ENCODE results near the gene CDH6. TPM values are rescaled to one million over a fixed set of nuclear protein-coding genes. Genes with fewer than 3 reads are reported as not detected.
A peak's percentile ranks its signal among the peaks of the same experiment; 100 is the strongest.

Gene CDH6
- total and polyA plus RNA-seq, 2 experiments from 2014 or later: 0.77 TPM; not detected in 1

GRCh38 chr5:31346896-31347551 is 153.5 kb downstream of the CDH6 start:
- no peak for TF ChIP-seq CTCF (IDR thresholded peaks at IDR 0.05; ENCODE audit: low read depth, low read length)

GRCh38 chr5:31347552-31347905 is 154.0 kb downstream of the CDH6 start:
- TF ChIP-seq CTCF (IDR thresholded peaks at IDR 0.05; ENCODE audit: low read depth, low read length): no peak

More at GRCh38 chr5:31346896-31347551, 153.5 kb downstream of the CDH6 start:
- Histone ChIP-seq H3K4me3 (no peak overlapping the region), H3K4me1 (ENCODE audit: low read depth) (no peaks in the 10 kb centered on the region), H3K36me3 (no peaks in the 10 kb centered on the region), H3K27me3 (no peaks in the 10 kb centered on the region), H3K9me3 (ENCODE audit: low read depth) (no peaks in the 10 kb centered on the region), H3K27ac (no peak overlapping the region)
- no peak for DNase-seq (ENCODE audit: low read depth in 1 of 2, low spot score in 1 of 2)

GRCh38 chr5:31350395-31350794 is 156.9 kb downstream of the CDH6 start:
- H3K9me3 ChIP-seq (ENCODE audit: low read depth): no peaks in the 10 kb centered on the region
- no peak overlapping the region for H3K27ac ChIP-seq
- H3K36me3 ChIP-seq: no peaks in the 10 kb centered on the region
- DNase-seq (ENCODE audit: low read depth in 1 of 2, low spot score in 1 of 2): no peak
- H3K4me1 ChIP-seq (ENCODE audit: low read depth): no peaks in the 10 kb centered on the region
- no peak for TF ChIP-seq CTCF (IDR thresholded peaks at IDR 0.05; ENCODE audit: low read depth, low read length)
- no peaks in the 10 kb centered on the region for H3K27me3 ChIP-seq
- H3K4me3 ChIP-seq: no peak overlapping the region

More at GRCh38 chr5:31347552-31347905, 154.0 kb downstream of the CDH6 start:
- Histone ChIP-seq H3K4me3 (no peak overlapping the region), H3K27ac (no peak overlapping the region), H3K27me3 (no peaks in the 10 kb centered on the region), H3K36me3 (no peaks in the 10 kb centered on the region), H3K9me3 (ENCODE audit: low read depth) (no peaks in the 10 kb centered on the region), H3K4me1 (ENCODE audit: low read depth) (no peaks in the 10 kb centered on the region)
- DNase-seq (ENCODE audit: low read depth in 1 of 2, low spot score in 1 of 2): no peak

GRCh38 chr5:31355337-31355736 is 161.9 kb downstream of the CDH6 start:
- no peaks in the 10 kb centered on the region for H3K9me3 ChIP-seq (ENCODE audit: low read depth)
- H3K4me3 ChIP-seq: no peak overlapping the region
- no peaks in the 10 kb centered on the region for H3K36me3 ChIP-seq
- peak in 1 of 2 donors; percentile 23 for DNase-seq (ENCODE audit: low read depth in 1 of 2, low spot score in 1 of 2)
- no peak for TF ChIP-seq CTCF (IDR thresholded peaks at IDR 0.05; ENCODE audit: low read depth, low read length)
- no peak overlapping the region for H3K27ac ChIP-seq
- H3K27me3 ChIP-seq: no peaks in the 10 kb centered on the region
- H3K4me1 ChIP-seq (ENCODE audit: low read depth): no peaks in the 10 kb centered on the region

- H3K36me3 ChIP-seq: no peaks in the 10 kb centered on the region
- no peak for TF ChIP-seq CTCF (IDR thresholded peaks at IDR 0.05; ENCODE audit: low read depth, low read length)
- H3K27ac ChIP-seq: no peak overlapping the region
These were observed 163.6 kb downstream of the CDH6 start for GRCh38 chr5:31357038-31357437.

More at GRCh38 chr5:31357038-31357437, 163.6 kb downstream of the CDH6 start:
- no peak for DNase-seq (ENCODE audit: low read depth in 1 of 2, low spot score in 1 of 2)
- Histone ChIP-seq H3K27me3 (no peaks in the 10 kb centered on the region), H3K9me3 (ENCODE audit: low read depth) (no peaks in the 10 kb centered on the region), H3K4me3 (no peak overlapping the region), H3K4me1 (ENCODE audit: low read depth) (no peaks in the 10 kb centered on the region)
